ENCODE data around the gene BABAM2. TPM values are rescaled to one million over a fixed set of nuclear protein-coding genes. Genes with fewer than 3 reads are reported as not detected.
A peak's percentile ranks its signal among the peaks of the same experiment; 100 is the strongest.

BABAM2 gene
- total and polyA plus RNA-seq, 11 donors = 22.2 to 75.1 (median 62.5) TPM

DNA sequence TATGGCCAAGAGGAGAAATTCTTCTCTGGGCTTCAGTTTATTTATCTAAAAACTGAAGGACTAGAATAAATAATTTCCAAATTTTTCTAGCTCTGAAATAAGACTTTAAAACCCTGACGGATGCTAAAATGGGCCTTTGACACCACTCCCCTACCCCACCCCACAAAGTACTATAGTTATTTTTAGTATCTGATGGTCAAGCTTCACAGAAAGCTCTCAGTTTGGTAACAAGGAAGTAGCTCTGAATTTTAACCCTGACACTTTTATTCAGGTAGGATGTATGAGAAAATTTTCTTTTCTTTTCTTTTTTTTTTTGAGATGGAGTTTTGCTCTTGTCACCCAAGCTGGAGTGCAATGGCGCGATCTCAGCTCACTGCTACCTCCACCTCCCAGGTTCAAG lies 2.7 kb upstream of the BABAM2 start:
- H3K4me3 ChIP-seq = no peak overlapping the region

DNA sequence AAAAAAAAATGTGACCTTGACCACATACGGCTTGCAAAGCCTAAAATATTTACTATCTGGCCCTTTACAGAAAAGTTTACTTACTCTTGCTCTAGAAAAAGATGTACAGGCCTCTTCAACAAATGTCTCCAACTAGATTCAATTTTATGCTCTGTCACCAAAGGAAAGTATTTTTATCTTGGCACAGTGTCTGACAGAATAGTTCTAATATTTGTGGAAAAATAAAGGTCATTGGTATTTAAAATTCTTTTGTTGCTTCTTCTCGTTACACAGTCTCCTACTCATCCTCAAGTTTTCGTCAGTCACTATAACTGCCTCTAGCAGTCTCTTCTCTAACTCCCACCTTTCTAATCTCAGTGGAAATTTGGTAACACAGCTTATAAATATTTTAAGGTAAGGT lies 1.7 kb upstream of the BABAM2 start:
- Histone ChIP-seq H3K9me3 (no peaks in the 10 kb centered on the region), H3K36me3 (no peaks in the 10 kb centered on the region), H3K4me3 (peak overlapping the region in 1 of 12 donors; percentile 67), H3K27ac (peak overlapping the region in 9 of 12 donors; percentile 8 to 99 (median 97)), H3K27me3 (no peaks in the 10 kb centered on the region), H3K4me1 (peaks cover 0 to 48% (median 22%) of the 10 kb centered on the region in 12 donors)
- ATAC-seq = no peak
- DNase-seq = no peak
- WGBS, 4 donors = 48 to 61% (median 58%) methylated on average over 3 of the region's 3 CpGs
- intact Hi-C loops (cut with DNase I) = loop anchor here in 4 of 10 donors (5.0 to 10.0 kb wide), 4 partner anchors 94 to 356 kb away; partner anchors contain the start of gene MRPL33 (in 1 of the 4)
- no peak for TF ChIP-seq POLR2A (IDR thresholded peaks at IDR 0.05)
- TF ChIP-seq, protein P1, sequence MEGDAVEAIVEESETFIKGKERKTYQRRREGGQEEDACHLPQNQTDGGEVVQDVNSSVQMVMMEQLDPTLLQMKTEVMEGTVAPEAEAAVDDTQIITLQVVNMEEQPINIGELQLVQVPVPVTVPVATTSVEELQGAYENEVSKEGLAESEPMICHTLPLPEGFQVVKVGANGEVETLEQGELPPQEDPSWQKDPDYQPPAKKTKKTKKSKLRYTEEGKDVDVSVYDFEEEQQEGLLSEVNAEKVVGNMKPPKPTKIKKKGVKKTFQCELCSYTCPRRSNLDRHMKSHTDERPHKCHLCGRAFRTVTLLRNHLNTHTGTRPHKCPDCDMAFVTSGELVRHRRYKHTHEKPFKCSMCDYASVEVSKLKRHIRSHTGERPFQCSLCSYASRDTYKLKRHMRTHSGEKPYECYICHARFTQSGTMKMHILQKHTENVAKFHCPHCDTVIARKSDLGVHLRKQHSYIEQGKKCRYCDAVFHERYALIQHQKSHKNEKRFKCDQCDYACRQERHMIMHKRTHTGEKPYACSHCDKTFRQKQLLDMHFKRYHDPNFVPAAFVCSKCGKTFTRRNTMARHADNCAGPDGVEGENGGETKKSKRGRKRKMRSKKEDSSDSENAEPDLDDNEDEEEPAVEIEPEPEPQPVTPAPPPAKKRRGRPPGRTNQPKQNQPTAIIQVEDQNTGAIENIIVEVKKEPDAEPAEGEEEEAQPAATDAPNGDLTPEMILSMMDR (IDR thresholded peaks at IDR 0.05) = no peak

More for the DNA sequence above, 2.7 kb upstream of the BABAM2 start:
- ATAC-seq = no peak
- no peaks in the 10 kb centered on the region for H3K9me3 ChIP-seq
- peaks cover 0 to 39% (median 20%) of the 10 kb centered on the region in 12 donors for H3K4me1 ChIP-seq
- no peaks in the 10 kb centered on the region for H3K27me3 ChIP-seq
- no peaks in the 10 kb centered on the region for H3K36me3 ChIP-seq
- peak overlapping the region in 8 of 12 donors; percentile 25 to 99 (median 94) for H3K27ac ChIP-seq
- TF ChIP-seq POLR2A (IDR thresholded peaks at IDR 0.05) = no peak
- TF ChIP-seq, protein P1 (IDR thresholded peaks at IDR 0.05) = no peak
- DNase-seq = no peak
- 76 to 79% (median 76%) methylated on average over 3 of the region's 3 CpGs for WGBS, 4 donors
- intact Hi-C loops (cut with DNase I) = loop anchor here in 4 of 10 donors (5.0 to 10.0 kb wide), 4 partner anchors 93 to 357 kb away; partner anchors contain the start of gene MRPL33 (in 1 of the 4)

DNA sequence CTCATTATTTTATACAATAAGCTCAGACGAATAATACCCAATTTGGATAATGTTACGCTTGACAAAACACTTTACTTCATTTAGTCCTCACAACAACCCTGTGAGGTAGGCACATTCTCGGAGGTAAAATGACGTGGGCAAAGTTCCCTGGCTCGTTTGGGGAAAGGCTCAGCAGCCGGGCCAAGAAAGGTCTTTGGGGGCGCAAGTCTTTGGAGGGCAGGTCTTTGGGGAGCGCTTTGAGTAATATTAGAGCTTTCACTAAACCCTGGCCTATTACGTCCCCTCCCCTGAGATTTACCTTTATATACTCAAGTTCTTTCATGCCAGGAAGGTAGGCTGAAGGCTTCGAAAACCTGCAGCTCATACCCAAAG lies 769 bp upstream of the BABAM2 start:
- intact Hi-C loops (cut with DNase I) = loop anchor here in 9 of 10 donors (1.0 to 10.0 kb wide), 17 partner anchors 68 to 515 kb away; partner anchors contain the start of genes FOSL2 (in 3 of the 9) and MRPL33 (in 3 of the 9)
- 20 to 32% (median 26%) methylated on average over 10 of the region's 10 CpGs for WGBS, 4 donors
- Histone ChIP-seq H3K4me1 (peaks cover 0 to 54% (median 22%) of the 10 kb centered on the region in 12 donors), H3K36me3 (peaks cover 0 to 4% (median 0%) of the 10 kb centered on the region in 9 donors), H3K9me3 (no peaks in the 10 kb centered on the region), H3K27ac (peak overlapping the region; percentile 85 to 99 (median 94)), H3K4me3 (peak overlapping the region; percentile 57 to 94 (median 80)), H3K27me3 (no peaks in the 10 kb centered on the region)
- ATAC-seq (no peak), DNase-seq (peak in 1 of 5 donors; percentile 12)
- TF ChIP-seq, protein P1 (IDR thresholded peaks at IDR 0.05) = no peak
- no peak for TF ChIP-seq POLR2A (IDR thresholded peaks at IDR 0.05)

DNA sequence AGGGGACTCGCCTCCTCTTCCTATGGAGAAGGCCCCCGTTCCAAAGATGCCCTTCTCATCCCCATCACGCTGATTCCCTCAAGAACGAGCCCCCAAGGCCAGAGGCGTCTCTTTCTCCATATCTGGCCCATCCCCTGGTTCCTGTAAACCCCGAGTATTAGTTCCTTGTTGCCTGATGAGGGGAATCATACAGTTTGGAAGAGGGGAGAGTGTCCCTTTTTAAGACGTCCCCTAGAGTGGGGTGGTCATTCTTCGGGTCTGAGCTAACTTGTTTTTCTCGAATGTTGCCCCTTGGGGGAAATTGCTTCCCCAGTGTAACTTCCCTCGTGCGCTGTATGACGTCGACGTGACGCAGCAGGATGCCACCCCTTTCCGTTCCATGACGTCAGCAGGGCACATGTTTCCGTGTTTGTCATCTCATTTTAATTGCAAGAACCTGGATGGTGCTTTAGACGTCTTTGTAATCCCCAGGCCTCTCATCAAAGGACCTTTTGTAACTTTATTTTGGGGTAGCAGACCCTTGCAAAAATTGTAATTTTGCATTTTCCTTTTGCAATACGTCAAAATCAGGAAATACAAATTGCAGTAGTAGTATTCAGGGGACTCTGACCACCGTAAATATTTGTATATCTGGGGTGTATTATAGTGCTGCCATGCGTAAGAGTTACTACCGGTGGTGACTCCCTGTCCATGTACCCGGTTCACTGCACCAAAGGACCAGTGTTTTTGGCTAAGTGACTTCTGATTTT lies 569 bp downstream of the BABAM2 start:
- no peak for TF ChIP-seq POLR2A (IDR thresholded peaks at IDR 0.05)
- TF ChIP-seq, protein P1 (IDR thresholded peaks at IDR 0.05) = no peak
- H3K4me1 ChIP-seq = peaks cover 0 to 54% (median 22%) of the 10 kb centered on the region in 12 donors
- H3K36me3 ChIP-seq = peaks cover 0 to 16% (median 9%) of the 10 kb centered on the region in 9 donors
- DNase-seq = peak; percentile 79 to 90 (median 81)
- peak overlapping the region; percentile 85 to 99 (median 94) for H3K27ac ChIP-seq
- WGBS, 4 donors = 17 to 19% (median 18%) methylated on average over 24 of the region's 24 CpGs
- no peaks in the 10 kb centered on the region for H3K9me3 ChIP-seq
- no peaks in the 10 kb centered on the region for H3K27me3 ChIP-seq
- intact Hi-C loops (cut with DNase I) = loop anchor here in 9 of 10 donors (1.0 to 10.0 kb wide), 14 partner anchors 66 to 514 kb away; partner anchors contain the start of genes FOSL2 (in 3 of the 9) and MRPL33 (in 2 of the 9)
- H3K4me3 ChIP-seq = peak overlapping the region; percentile 57 to 94 (median 80)
- ATAC-seq = peak; percentile 21 to 79 (median 22)

Data from heart left ventricle (tissue), 16 donors.